Mammary epithelial cell (primary cell): ENCODE results near the gene PGAP2.

Experiments used
- EZH2 ChIP-seq: IDR thresholded peaks from 2 replicates; pipeline ENCODE4 v1.6.1; 2012; ENCODE audit warnings: low read length, inconsistent platforms, borderline replicate concordance
- TF ChIP-seq, protein P1 (sequence below), 2 donors: IDR thresholded peaks in 1 of 2; conservative IDR thresholded peaks in 1 of 2; 2 replicates each; pipeline ENCODE4 v1.5.1; 2011 to 2012; ENCODE audit warnings: inconsistent platforms in 2 of 2, low read length in 2 of 2, mild to moderate bottlenecking in 2 of 2, control low read depth in 1 of 2, low read depth in 1 of 2; ENCODE audit not compliant: insufficient read depth in 1 of 2; ENCODE audit errors: extremely low read depth in 1 of 2

GRCh38 chr11:3803726-3804495, 4.4 kb upstream of the PGAP2 start:
- TF ChIP-seq, protein P1, sequence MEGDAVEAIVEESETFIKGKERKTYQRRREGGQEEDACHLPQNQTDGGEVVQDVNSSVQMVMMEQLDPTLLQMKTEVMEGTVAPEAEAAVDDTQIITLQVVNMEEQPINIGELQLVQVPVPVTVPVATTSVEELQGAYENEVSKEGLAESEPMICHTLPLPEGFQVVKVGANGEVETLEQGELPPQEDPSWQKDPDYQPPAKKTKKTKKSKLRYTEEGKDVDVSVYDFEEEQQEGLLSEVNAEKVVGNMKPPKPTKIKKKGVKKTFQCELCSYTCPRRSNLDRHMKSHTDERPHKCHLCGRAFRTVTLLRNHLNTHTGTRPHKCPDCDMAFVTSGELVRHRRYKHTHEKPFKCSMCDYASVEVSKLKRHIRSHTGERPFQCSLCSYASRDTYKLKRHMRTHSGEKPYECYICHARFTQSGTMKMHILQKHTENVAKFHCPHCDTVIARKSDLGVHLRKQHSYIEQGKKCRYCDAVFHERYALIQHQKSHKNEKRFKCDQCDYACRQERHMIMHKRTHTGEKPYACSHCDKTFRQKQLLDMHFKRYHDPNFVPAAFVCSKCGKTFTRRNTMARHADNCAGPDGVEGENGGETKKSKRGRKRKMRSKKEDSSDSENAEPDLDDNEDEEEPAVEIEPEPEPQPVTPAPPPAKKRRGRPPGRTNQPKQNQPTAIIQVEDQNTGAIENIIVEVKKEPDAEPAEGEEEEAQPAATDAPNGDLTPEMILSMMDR (conservative IDR thresholded peaks at IDR 0.05 in 1 of 2, IDR thresholded peaks at IDR 0.05 in 1 of 2; ENCODE audit: extremely low read depth in 1 of 2, insufficient read depth in 1 of 2, low read depth in 1 of 2, low read length in 2 of 2) = no peak
- no peak for TF ChIP-seq EZH2
